ENCODE measurements around the gene MRFAP1L1.

Gene MRFAP1L1

DNA sequence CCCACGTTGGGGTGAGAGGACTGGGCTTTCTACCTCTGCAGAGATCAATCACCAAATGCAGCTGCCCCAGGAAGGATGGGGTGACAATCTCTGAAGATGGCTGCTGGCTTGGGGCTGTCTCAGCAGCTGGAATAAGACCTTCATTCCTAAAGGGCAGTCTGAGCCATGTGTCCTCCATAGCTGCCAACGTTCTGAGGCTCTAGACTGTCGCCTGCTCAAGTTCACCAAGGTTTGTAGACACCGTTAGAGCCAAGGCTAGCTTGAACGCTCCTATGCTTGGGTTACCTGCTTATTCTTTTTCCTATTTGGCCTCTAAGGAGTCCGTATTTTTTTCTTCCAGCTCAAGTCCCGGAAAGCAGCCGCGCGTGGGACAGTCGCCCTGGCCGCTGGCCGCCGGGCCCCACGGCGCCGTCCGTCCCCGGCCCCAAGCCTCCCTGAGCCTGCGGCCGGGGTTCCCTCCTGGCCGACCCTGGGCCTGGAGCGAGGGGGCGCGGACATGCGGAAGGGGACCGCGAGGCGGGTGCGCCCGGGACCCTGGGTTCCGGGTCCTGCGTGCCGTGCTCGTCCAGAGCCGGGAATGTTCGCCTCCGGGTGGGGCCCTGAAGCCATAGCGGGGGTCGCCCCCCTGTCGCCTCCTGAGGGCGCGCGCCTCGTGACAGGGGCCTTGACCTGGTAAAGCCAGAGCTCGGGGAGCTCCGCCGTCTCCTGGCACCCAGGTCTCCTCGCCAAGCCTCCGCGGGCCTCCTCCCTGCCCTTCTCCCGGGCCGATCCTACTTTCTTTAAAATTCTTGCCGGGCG lies 45.9 kb downstream of the MRFAP1L1 start:
- H3K18ac ChIP-seq (ENCODE audit: low read length) = no peak overlapping the region
- H2BK120ac ChIP-seq (ENCODE audit: low read depth, low read length) = no peak overlapping the region
- no CpG with 5 or more reads among the region's 55 CpGs for WGBS (ENCODE audit: extremely low coverage, insufficient coverage, low lambda C conversion rate)
- H3K56ac ChIP-seq (ENCODE audit: low read length) = no peak overlapping the region
- no peaks in the 10 kb centered on the region for H3K4me1 ChIP-seq (ENCODE audit: control insufficient read depth, low read depth, low read length)
- H3K27ac ChIP-seq (ENCODE audit: low read depth, low read length) = no peak overlapping the region
- no peak overlapping the region for H2AK5ac ChIP-seq (ENCODE audit: low read length)
- H3K4ac ChIP-seq (ENCODE audit: low read depth, low read length) = no peak overlapping the region
- DNase-seq = no peak
- no peaks in the 10 kb centered on the region for H3K79me2 ChIP-seq (ENCODE audit: control insufficient read depth, insufficient read depth, low read length)
- H4K8ac ChIP-seq (ENCODE audit: low read depth, low read length) = no peak overlapping the region
- no peak overlapping the region for H3K9ac ChIP-seq (ENCODE audit: low read length)
- no peak overlapping the region for H3K4me2 ChIP-seq (ENCODE audit: low read length)
- no peak overlapping the region for H2BK15ac ChIP-seq (replicated peaks; ENCODE audit: low read depth)
- peaks cover 5% of the 10 kb centered on the region for H3K27me3 ChIP-seq (ENCODE audit: insufficient read depth, low read length, poor library complexity)
- no peak overlapping the region for H4K5ac ChIP-seq (ENCODE audit: low read length)
- no peak overlapping the region for H3K4me3 ChIP-seq (ENCODE audit: low read length)
- H3K36me3 ChIP-seq (ENCODE audit: control insufficient read depth, insufficient read depth, low read length) = no peaks in the 10 kb centered on the region
- H3K23ac ChIP-seq (ENCODE audit: low read length) = no peak overlapping the region
- no peaks in the 10 kb centered on the region for H3K79me1 ChIP-seq (ENCODE audit: low read length)
- no peak overlapping the region for H2BK5ac ChIP-seq (ENCODE audit: low read length)

DNA sequence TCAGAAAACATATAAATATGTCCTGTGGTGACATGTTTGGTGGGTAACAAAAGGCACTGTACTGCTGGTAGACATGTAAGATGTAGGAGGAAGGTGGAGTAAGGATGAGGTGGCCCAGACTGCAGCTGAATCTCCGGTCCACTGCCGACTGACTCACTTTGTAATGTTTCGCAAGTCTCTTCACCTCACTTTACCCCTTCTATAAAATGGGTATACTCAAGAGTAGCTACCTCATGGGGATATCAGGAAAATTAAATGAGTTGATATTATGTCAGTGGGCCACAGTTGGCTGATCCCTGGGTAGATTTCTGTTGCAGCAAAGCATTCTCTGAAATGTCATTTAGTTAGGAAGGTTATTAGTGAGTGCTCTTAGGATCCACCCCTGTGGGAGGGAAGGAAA lies 47.1 kb downstream of the MRFAP1L1 start:
- no peak for DNase-seq

DNA sequence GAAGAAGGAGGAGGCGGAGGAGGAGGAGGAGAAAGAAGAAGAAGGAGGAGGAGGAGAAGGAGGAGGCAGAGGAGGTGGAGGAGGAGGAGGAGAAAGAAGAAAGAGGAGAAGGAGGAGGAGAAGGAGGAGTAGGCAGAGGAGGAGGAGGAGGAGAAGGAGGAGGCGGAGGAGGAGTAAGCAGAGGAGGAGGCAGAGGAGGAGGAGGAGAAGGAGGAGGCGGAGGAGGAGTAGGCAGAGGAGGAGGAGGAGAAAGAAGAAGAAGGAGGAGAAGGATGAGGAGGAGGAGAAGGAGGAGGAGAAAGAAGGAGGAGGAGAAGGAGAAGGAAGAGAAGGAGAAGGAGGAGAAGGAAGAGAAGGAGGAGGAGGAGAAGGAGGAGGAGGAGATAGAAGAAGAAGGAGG lies 49.2 kb downstream of the MRFAP1L1 start:
- no peak overlapping the region for H3K56ac ChIP-seq (ENCODE audit: low read length)

More for the DNA sequence above, 47.1 kb downstream of the MRFAP1L1 start:
- no peaks in the 10 kb centered on the region for H3K79me2 ChIP-seq (ENCODE audit: control insufficient read depth, insufficient read depth, low read length)
- no CpG with 5 or more reads among the region's 3 CpGs for WGBS (ENCODE audit: extremely low coverage, insufficient coverage, low lambda C conversion rate)
- no peaks in the 10 kb centered on the region for H3K79me1 ChIP-seq (ENCODE audit: low read length)
- no peak overlapping the region for H3K18ac ChIP-seq (ENCODE audit: low read length)
- no peak overlapping the region for H3K27ac ChIP-seq (ENCODE audit: low read depth, low read length)
- no peak overlapping the region for H2BK5ac ChIP-seq (ENCODE audit: low read length)
- H4K8ac ChIP-seq (ENCODE audit: low read depth, low read length) = no peak overlapping the region
- H3K4me3 ChIP-seq (ENCODE audit: low read length) = no peak overlapping the region
- H2AK5ac ChIP-seq (ENCODE audit: low read length) = no peak overlapping the region
- no peaks in the 10 kb centered on the region for H3K36me3 ChIP-seq (ENCODE audit: control insufficient read depth, insufficient read depth, low read length)
- no peak overlapping the region for H3K23ac ChIP-seq (ENCODE audit: low read length)
- H3K4me2 ChIP-seq (ENCODE audit: low read length) = no peak overlapping the region
- H3K9ac ChIP-seq (ENCODE audit: low read length) = no peak overlapping the region
- no peak overlapping the region for H2BK120ac ChIP-seq (ENCODE audit: low read depth, low read length)
- H2BK15ac ChIP-seq (replicated peaks; ENCODE audit: low read depth) = no peak overlapping the region
- H4K5ac ChIP-seq (ENCODE audit: low read length) = no peak overlapping the region
- no peaks in the 10 kb centered on the region for H3K4me1 ChIP-seq (ENCODE audit: control insufficient read depth, low read depth, low read length)
- H3K4ac ChIP-seq (ENCODE audit: low read depth, low read length) = no peak overlapping the region
- peaks cover 5% of the 10 kb centered on the region for H3K27me3 ChIP-seq (ENCODE audit: insufficient read depth, low read length, poor library complexity)
- no peak overlapping the region for H3K56ac ChIP-seq (ENCODE audit: low read length)

DNA sequence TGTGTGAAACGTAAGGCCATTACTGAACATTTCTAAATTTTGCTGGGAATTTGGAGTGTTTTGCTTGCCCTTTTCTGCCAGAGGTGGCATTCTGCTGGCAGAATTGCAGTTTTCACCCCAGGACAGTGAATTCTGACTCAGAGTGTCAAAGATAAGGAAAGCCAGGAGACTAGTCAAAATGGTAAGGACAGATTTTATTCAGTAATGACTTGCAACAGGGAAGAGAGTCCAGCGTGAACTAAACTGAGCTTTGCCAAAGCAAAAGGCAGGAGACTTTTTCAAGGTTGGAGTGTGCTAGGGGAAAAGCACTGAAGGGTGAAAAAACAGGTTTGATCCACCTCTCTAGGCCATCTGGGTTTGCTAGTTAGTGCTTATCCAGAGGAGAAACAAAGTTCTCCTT lies 49.8 kb downstream of the MRFAP1L1 start:
- Histone ChIP-seq H3K4me3 (ENCODE audit: low read length) (no peak overlapping the region), H2BK15ac (replicated peaks; ENCODE audit: low read depth) (no peak overlapping the region)

More for the DNA sequence above, 49.2 kb downstream of the MRFAP1L1 start:
- H3K23ac ChIP-seq (ENCODE audit: low read length) = no peak overlapping the region
- no peak overlapping the region for H3K27ac ChIP-seq (ENCODE audit: low read depth, low read length)
- no peaks in the 10 kb centered on the region for H3K36me3 ChIP-seq (ENCODE audit: control insufficient read depth, insufficient read depth, low read length)
- H3K4me3 ChIP-seq (ENCODE audit: low read length) = no peak overlapping the region
- no CpG with 5 or more reads among the region's 3 CpGs for WGBS (ENCODE audit: extremely low coverage, insufficient coverage, low lambda C conversion rate)
- no peak overlapping the region for H3K18ac ChIP-seq (ENCODE audit: low read length)
- H2BK5ac ChIP-seq (ENCODE audit: low read length) = no peak overlapping the region
- H3K79me2 ChIP-seq (ENCODE audit: control insufficient read depth, insufficient read depth, low read length) = no peaks in the 10 kb centered on the region
- no peak for DNase-seq
- no peaks in the 10 kb centered on the region for H3K79me1 ChIP-seq (ENCODE audit: low read length)
- H4K5ac ChIP-seq (ENCODE audit: low read length) = no peak overlapping the region
- no peak overlapping the region for H2BK15ac ChIP-seq (replicated peaks; ENCODE audit: low read depth)
- H4K8ac ChIP-seq (ENCODE audit: low read depth, low read length) = no peak overlapping the region
- H3K4ac ChIP-seq (ENCODE audit: low read depth, low read length) = no peak overlapping the region
- no peak overlapping the region for H2BK120ac ChIP-seq (ENCODE audit: low read depth, low read length)
- no peaks in the 10 kb centered on the region for H3K4me1 ChIP-seq (ENCODE audit: control insufficient read depth, low read depth, low read length)
- no peak overlapping the region for H3K4me2 ChIP-seq (ENCODE audit: low read length)
- no peak overlapping the region for H3K9ac ChIP-seq (ENCODE audit: low read length)
- H2AK5ac ChIP-seq (ENCODE audit: low read length) = no peak overlapping the region
- peaks cover 5% of the 10 kb centered on the region for H3K27me3 ChIP-seq (ENCODE audit: insufficient read depth, low read length, poor library complexity)

DNA sequence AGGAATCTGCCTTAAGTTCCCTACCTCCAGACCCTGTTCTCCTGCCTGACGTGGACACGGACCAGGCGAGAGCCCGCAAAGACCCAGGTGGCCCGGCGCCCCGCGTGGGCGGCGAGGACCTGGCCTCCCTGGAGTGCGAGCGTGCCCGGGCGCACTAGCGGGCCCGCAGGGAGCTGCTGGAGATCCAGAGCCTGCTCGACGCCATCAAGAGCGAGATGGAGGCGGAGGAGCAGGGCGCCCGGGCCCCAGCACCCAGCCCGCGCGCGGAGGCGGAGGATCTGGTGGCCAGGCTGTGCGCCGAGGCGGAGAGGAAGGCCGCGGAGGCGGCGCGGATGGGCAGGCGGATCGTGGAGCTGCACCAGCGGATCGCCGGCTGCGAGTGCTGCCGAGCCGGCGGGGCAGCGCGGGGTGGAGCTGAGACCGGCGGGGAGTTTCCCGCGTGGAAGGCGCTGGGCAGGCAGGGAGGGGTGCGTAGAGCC lies 51.0 kb downstream of the MRFAP1L1 start:
- Histone ChIP-seq H3K4me1 (ENCODE audit: control insufficient read depth, low read depth, low read length) (no peaks in the 10 kb centered on the region), H2AK5ac (ENCODE audit: low read length) (no peak overlapping the region), H4K8ac (ENCODE audit: low read depth, low read length) (no peak overlapping the region), H3K36me3 (ENCODE audit: control insufficient read depth, insufficient read depth, low read length) (no peaks in the 10 kb centered on the region), H2BK120ac (ENCODE audit: low read depth, low read length) (no peak overlapping the region), H3K18ac (ENCODE audit: low read length) (no peak overlapping the region), H3K56ac (ENCODE audit: low read length) (peak overlapping the region; percentile 72), H3K27me3 (ENCODE audit: insufficient read depth, low read length, poor library complexity) (peaks cover 5% of the 10 kb centered on the region), H2BK5ac (ENCODE audit: low read length) (no peak overlapping the region), H3K79me1 (ENCODE audit: low read length) (no peaks in the 10 kb centered on the region), H2BK15ac (replicated peaks; ENCODE audit: low read depth) (no peak overlapping the region), H3K79me2 (ENCODE audit: control insufficient read depth, insufficient read depth, low read length) (no peaks in the 10 kb centered on the region), H3K23ac (ENCODE audit: low read length) (no peak overlapping the region), H3K4ac (ENCODE audit: low read depth, low read length) (no peak overlapping the region), H3K4me3 (ENCODE audit: low read length) (no peak overlapping the region), H3K9ac (ENCODE audit: low read length) (peak overlapping the region; percentile 60), H3K27ac (ENCODE audit: low read depth, low read length) (no peak overlapping the region), H4K5ac (ENCODE audit: low read length) (no peak overlapping the region), H3K4me2 (ENCODE audit: low read length) (peak overlapping the region; percentile 39)
- DNase-seq = no peak
- no CpG with 5 or more reads among the region's 52 CpGs for WGBS (ENCODE audit: extremely low coverage, insufficient coverage, low lambda C conversion rate)

More for the DNA sequence above, 49.8 kb downstream of the MRFAP1L1 start:
- Histone ChIP-seq H3K27me3 (ENCODE audit: insufficient read depth, low read length, poor library complexity) (peaks cover 5% of the 10 kb centered on the region), H4K5ac (ENCODE audit: low read length) (no peak overlapping the region), H3K36me3 (ENCODE audit: control insufficient read depth, insufficient read depth, low read length) (no peaks in the 10 kb centered on the region), H3K79me1 (ENCODE audit: low read length) (no peaks in the 10 kb centered on the region), H3K4me1 (ENCODE audit: control insufficient read depth, low read depth, low read length) (no peaks in the 10 kb centered on the region), H3K23ac (ENCODE audit: low read length) (no peak overlapping the region), H3K18ac (ENCODE audit: low read length) (no peak overlapping the region), H2AK5ac (ENCODE audit: low read length) (no peak overlapping the region), H3K4me2 (ENCODE audit: low read length) (no peak overlapping the region), H3K9ac (ENCODE audit: low read length) (no peak overlapping the region), H2BK5ac (ENCODE audit: low read length) (no peak overlapping the region), H3K79me2 (ENCODE audit: control insufficient read depth, insufficient read depth, low read length) (no peaks in the 10 kb centered on the region), H3K27ac (ENCODE audit: low read depth, low read length) (no peak overlapping the region), H4K8ac (ENCODE audit: low read depth, low read length) (no peak overlapping the region), H3K56ac (ENCODE audit: low read length) (no peak overlapping the region), H3K4ac (ENCODE audit: low read depth, low read length) (no peak overlapping the region), H2BK120ac (ENCODE audit: low read depth, low read length) (no peak overlapping the region)
- WGBS (ENCODE audit: extremely low coverage, insufficient coverage, low lambda C conversion rate) = no CpG with 5 or more reads among the region's 2 CpGs
- DNase-seq = no peak

Data from mesendoderm (in vitro differentiated cells).